NB4 (cell line): ENCODE measurements around the gene ANKH.
A peak's percentile ranks its signal among the peaks of the same experiment; 100 is the strongest.

ENCODE experiments used
- DNase-seq: peaks from one replicate; pipeline ENCODE4 v3.0.0; 2010; ENCODE audit warnings: low read depth
- H3K4me3 ChIP-seq: one replicate; pipeline ENCODE4 v1.5.1; 2011; ENCODE audit warnings: mild to moderate bottlenecking, low read depth, low read length, moderate library complexity
- MYC ChIP-seq: IDR thresholded peaks from 2 replicates; pipeline ENCODE4 v1.6.1; 2011; ENCODE audit warnings: low read depth, low read length
- POLR2A ChIP-seq: IDR thresholded peaks from 2 replicates; pipeline ENCODE4 v1.6.1; 2011; ENCODE audit warnings: mild to moderate bottlenecking; ENCODE audit not compliant: insufficient read length; ENCODE audit errors: extremely low read depth
- TF ChIP-seq, protein P1 (sequence below): IDR thresholded peaks from 2 replicates; pipeline ENCODE4 v1.6.1; 2011; ENCODE audit warnings: low read depth, low read length
- TF ChIP-seq, protein P2 (sequence below): IDR thresholded peaks from one replicate; pipeline ENCODE4 v1.5.1; 2012; ENCODE audit warnings: low read depth, low read length

The ANKH gene

DNA sequence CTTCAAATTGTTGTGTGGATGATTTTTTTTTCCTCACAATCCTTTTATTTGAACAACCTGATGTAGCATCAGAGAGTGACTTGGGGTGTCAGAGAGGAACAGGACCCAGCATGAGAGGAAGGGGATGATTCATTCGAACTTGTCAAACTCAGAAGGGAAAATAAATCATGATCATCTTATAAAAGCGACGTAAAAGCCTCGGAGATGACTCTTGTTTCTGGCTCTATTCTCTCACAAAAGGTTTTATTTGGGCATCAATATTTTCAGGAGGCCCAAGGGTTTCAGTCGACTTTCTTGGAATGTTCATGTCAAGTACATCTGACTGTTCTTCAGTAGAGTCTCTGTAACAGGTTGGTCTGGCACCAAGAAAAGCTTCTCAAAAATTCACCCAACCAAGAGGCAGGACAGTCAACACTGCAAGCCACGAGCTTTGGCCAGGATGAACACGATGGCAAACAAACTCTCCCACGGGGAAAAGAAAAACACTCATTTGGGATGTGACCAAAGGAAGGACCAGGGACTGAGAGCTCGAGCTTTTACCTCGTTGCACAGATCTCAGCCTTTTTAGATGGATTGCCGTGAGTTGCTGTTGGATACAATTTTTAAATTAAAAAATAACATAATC, 55.1 kb downstream of the ANKH start:
- no peak for DNase-seq

DNA sequence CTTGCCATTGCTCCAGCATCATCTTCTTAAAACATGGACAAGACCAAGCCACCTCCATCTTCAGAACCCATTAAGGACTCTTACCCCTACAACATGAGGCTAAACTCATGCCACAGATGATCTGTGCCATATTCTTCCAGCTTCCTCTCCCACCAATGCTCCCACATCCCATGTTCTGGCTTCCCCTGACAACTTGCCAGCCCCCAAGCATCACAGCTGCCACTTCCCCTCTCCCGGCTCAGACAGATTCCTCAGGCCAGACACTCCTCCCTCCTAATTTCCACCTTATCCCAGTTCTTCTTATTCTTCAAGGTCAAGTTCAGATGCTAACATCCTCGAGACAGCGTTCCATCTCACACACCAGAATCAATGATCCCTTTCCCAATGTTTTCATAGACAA, 57.8 kb downstream of the ANKH start:
- DNase-seq: no peak
- no peak overlapping the region for H3K4me3 ChIP-seq
- no peak for TF ChIP-seq POLR2A

More for the DNA sequence above, 55.1 kb downstream of the ANKH start:
- TF ChIP-seq, protein P1, sequence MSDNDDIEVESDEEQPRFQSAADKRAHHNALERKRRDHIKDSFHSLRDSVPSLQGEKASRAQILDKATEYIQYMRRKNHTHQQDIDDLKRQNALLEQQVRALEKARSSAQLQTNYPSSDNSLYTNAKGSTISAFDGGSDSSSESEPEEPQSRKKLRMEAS: no peak
- no peak for TF ChIP-seq POLR2A
- TF ChIP-seq, protein P2, sequence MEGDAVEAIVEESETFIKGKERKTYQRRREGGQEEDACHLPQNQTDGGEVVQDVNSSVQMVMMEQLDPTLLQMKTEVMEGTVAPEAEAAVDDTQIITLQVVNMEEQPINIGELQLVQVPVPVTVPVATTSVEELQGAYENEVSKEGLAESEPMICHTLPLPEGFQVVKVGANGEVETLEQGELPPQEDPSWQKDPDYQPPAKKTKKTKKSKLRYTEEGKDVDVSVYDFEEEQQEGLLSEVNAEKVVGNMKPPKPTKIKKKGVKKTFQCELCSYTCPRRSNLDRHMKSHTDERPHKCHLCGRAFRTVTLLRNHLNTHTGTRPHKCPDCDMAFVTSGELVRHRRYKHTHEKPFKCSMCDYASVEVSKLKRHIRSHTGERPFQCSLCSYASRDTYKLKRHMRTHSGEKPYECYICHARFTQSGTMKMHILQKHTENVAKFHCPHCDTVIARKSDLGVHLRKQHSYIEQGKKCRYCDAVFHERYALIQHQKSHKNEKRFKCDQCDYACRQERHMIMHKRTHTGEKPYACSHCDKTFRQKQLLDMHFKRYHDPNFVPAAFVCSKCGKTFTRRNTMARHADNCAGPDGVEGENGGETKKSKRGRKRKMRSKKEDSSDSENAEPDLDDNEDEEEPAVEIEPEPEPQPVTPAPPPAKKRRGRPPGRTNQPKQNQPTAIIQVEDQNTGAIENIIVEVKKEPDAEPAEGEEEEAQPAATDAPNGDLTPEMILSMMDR: no peak
- no peak for TF ChIP-seq MYC
- no peak overlapping the region for H3K4me3 ChIP-seq

DNA sequence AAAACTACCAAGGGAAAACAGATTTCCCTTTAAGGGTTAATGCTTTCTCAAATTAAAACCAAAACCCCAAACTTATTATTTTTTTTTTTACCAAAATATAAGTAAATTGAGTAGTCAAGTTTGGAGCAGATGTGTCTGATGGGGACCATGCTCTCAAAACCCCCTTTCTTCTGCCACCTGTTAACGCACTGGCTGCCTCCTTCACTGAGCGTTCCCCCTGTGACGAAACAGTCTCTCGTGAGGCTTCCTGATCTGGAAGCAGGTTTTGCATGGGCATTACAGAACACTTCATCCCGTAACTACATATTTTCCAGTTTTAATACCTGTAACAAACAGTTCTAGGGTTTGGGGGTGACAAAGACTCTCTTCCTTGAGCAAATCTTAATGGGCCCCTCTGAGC, 59.4 kb downstream of the ANKH start:
- DNase-seq: peak; percentile 45
- TF ChIP-seq, protein P2: no peak
- TF ChIP-seq, protein P1: no peak
- TF ChIP-seq MYC (no peak), POLR2A (no peak)
- no peak overlapping the region for H3K4me3 ChIP-seq

DNA sequence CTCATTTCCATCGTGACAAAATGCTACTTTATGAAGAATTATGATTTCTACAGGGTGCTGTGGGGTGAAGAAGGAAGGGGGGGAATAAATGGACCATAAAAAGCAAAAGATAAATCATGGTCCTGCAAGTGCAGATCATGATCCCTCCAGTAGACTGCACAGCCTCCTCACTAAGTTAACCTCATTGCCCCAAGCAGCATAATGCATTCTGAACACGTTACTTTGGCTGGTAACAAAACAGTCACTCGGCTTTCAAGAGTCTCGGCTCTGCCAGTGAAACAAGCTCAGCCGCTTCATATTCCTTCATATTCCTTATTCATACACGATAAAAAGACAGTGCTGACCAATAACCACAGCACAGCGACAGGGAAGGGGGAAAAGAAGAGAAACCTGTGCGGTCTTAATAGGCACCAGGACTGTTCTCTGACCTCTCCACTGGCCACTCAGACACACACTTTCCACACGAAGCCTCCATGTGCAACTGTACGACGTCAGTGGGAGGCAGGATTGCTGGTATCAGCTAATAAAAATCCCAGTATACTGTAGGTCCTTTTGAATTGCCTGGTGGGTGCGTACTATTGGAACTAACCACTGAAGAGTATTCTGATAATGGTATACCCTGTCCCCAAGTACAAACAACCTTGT, 60.5 kb downstream of the ANKH start:
- H3K4me3 ChIP-seq: no peak overlapping the region
- peak; percentile 40 for DNase-seq
- TF ChIP-seq, protein P1: no peak
- no peak for TF ChIP-seq POLR2A
- TF ChIP-seq, protein P2: no peak
- no peak for TF ChIP-seq MYC

DNA sequence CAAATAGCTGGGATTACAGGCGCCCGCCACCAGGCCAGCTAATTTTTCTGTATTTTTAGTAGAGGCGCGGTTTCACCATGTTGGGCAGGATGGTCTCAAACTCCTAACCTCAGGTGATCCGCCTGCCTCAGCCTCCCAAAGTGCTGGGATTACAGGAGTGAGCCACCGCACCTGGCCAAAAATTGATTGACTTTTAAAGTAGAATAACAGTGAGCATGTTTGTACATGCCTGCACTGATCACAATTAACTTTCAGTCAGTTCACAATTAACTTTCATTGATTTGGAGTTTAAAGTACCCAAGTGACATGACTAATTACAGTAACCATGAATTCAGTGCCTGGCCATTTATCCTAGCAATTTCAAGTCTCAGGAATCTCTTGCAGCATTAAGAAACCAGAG, 61.3 kb downstream of the ANKH start:
- peak overlapping the region; percentile 25 for H3K4me3 ChIP-seq
- TF ChIP-seq, protein P1: no peak
- no peak for TF ChIP-seq POLR2A
- TF ChIP-seq, protein P2: no peak
- no peak for TF ChIP-seq MYC
- DNase-seq: no peak

DNA sequence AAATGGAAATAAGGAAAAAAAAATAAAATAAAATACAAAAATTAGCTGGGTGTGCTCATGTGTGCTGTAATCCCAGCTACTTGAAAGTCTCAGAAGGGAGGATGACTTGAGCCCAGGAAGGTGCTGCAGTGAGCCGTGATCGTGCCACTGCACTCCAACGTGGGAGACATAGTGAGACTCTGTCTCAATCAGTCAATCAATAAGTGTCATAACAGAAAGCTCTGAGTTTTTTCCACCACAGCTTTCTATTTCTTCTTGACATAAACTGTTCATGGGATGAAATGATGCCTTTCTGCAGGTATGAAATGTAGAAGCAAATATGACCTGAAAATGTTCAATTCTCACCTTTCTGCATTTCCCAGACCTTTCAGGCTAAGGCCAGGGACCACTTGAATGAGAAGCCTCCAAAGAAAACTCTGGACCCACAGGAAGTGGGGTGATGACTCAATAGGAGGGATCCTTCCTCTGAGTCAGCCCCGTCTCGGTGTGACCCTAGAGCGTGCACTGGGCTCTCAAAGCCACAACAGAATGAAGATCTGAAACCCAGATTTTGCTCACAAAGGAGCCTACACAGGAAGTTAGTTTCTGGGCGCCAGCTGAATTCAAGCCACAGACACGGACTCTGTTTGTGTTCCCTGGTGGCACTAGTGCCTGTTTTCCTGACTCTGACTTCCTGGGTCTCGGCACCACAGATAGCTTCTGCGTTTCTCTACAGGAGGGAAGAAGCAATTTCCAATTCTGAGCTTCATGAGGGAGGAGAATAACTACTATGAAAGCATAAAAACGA, 62.0 kb downstream of the ANKH start:
- peak overlapping the region; percentile 25 for H3K4me3 ChIP-seq
- no peak for TF ChIP-seq POLR2A
- TF ChIP-seq, protein P1: peak; percentile 51
- peak; percentile 79 for TF ChIP-seq MYC
- TF ChIP-seq, protein P2: no peak
- DNase-seq: peak; percentile 98
